Cardiac fibroblast (primary cell): ENCODE measurements around the gene CHAF1A.

Experiments used
- DNase-seq, 2 donors: peaks; one replicate each; pipeline versions ENCODE4 v3.0.0 to v3.0.0-alpha.2; 2010; ENCODE audit warnings: low read depth in 2 of 2
- H3K4me3 ChIP-seq, 2 donors: replicated peaks in 1 of 2; 1 replicate in 1 of 2; 2 replicates in 1 of 2; pipeline ENCODE4 v1.5.1; 2011; ENCODE audit warnings: low read depth in 2 of 2, low read length in 2 of 2, mild to moderate bottlenecking in 2 of 2, moderate library complexity in 1 of 2
- CTCF ChIP-seq: IDR thresholded peaks from one replicate; pipeline ENCODE4 v1.5.1; 2011; ENCODE audit warnings: low read depth, mild to moderate bottlenecking, low read length, inconsistent platforms

The CHAF1A gene

GRCh38 chr19:4487572-4487971, 85.1 kb downstream of the CHAF1A start:
- H3K4me3 ChIP-seq: no peak overlapping the region
- DNase-seq: no peak
- no peak for TF ChIP-seq CTCF

- no peak overlapping the region for H3K4me3 ChIP-seq
- DNase-seq: no peak
- TF ChIP-seq CTCF: no peak
Observed at GRCh38 chr19:4488496-4488895, 86.1 kb downstream of the CHAF1A start.

- H3K4me3 ChIP-seq: no peak overlapping the region
- DNase-seq: no peak
- no peak for TF ChIP-seq CTCF
Observed at GRCh38 chr19:4491446-4491845, 89.0 kb downstream of the CHAF1A start.

GRCh38 chr19:4492337-4493103, 90.1 kb downstream of the CHAF1A start:
- H3K4me3 ChIP-seq: no peak overlapping the region
- TF ChIP-seq CTCF: no peak
- DNase-seq: no peak
